IMR-90 (cell line): ENCODE results near the gene RGS13. TPM values are rescaled to one million over a fixed set of nuclear protein-coding genes. Genes with fewer than 3 reads are reported as not detected.

Experiments used
- ATAC-seq: fragments of 200-7000 bp; cut with Tn5 transposase; 2 replicates; pipeline ENCODE4 v1.9.1; 2020; ENCODE audit warnings: low read depth, mild to moderate bottlenecking, moderate library complexity
- BruUV-seq: library from RNA; stranded (reverse); fragments of 400-500 nt; replicated peaks from 2 replicates; lab custom pipeline; 2021; lab: Mats Ljungman, UMichigan
- CTCF ChIA-PET: fragments of 300-600 bp; formaldehyde crosslinking; extraction: SDS; loops from one replicate; lab custom pipeline; 2021; ENCODE audit warnings: antibody characterized with exemption; lab: Yijun Ruan, JAX
- POLR2A ChIA-PET: fragments of 300-600 bp; sonication (Branson Sonifier 250); formaldehyde crosslinking; loops from one replicate; lab custom pipeline; 2022; ENCODE audit warnings: antibody characterized with exemption; ENCODE audit not compliant: unreplicated experiment; lab: Charles Lee
- DNase-seq: peaks from one replicate; pipeline ENCODE4 v3.0.0; 2013
- H2AFZ ChIP-seq: replicated peaks from 2 replicates; pipeline ENCODE3; 2013; ENCODE audit warnings: low read length, mild to moderate bottlenecking; ENCODE audit not compliant: poor library complexity
- H2AK5ac ChIP-seq: 2 replicates; pipeline ENCODE4 v1.6.1; 2013; ENCODE audit warnings: low read depth, low read length, inconsistent platforms
- H2AK9ac ChIP-seq: replicated peaks from 2 replicates; pipeline ENCODE3; 2013; ENCODE audit warnings: mild to moderate bottlenecking, low read depth, low read length, moderate library complexity; ENCODE audit not compliant: poor library complexity
- H2BK120ac ChIP-seq: 2 replicates; pipeline ENCODE4 v1.6.1; 2013; ENCODE audit warnings: low read depth, low read length, inconsistent platforms
- H2BK15ac ChIP-seq: 3 replicates; pipeline ENCODE4 v1.6.1; 2013; ENCODE audit warnings: low read depth, low read length, inconsistent platforms
- H2BK20ac ChIP-seq: 2 replicates; pipeline ENCODE4 v1.6.1; 2013; ENCODE audit warnings: low read depth, mild to moderate bottlenecking, inconsistent platforms, low read length, moderate library complexity
- H2BK5ac ChIP-seq: 2 replicates; pipeline ENCODE4 v1.6.1; 2013; ENCODE audit warnings: mild to moderate bottlenecking, low read depth, low read length, inconsistent platforms; ENCODE audit not compliant: poor library complexity, severe bottlenecking
- H3K14ac ChIP-seq: replicated peaks from 2 replicates; pipeline ENCODE4 v1.6.1; 2013; ENCODE audit warnings: low read depth, low read length, inconsistent platforms
- H3K18ac ChIP-seq: 2 replicates; pipeline ENCODE4 v1.6.1; 2013; ENCODE audit warnings: low read depth, low read length, control low read depth
- H3K23ac ChIP-seq: 2 replicates; pipeline ENCODE4 v1.6.1; 2013; ENCODE audit warnings: low read depth, low read length, inconsistent platforms
- H3K27ac ChIP-seq: 2 replicates; pipeline ENCODE4 v1.5.1; 2013; ENCODE audit warnings: mild to moderate bottlenecking, control low read depth, low read length; ENCODE audit not compliant: insufficient read depth
- H3K27me3 ChIP-seq: 2 replicates; pipeline ENCODE4 v1.6.1; 2013; ENCODE audit warnings: low read length; ENCODE audit not compliant: control insufficient read depth, insufficient read depth
- H3K36me3 ChIP-seq: 2 replicates; pipeline ENCODE4 v1.6.1; 2013; ENCODE audit warnings: low read length, mixed read lengths; ENCODE audit not compliant: control insufficient read depth, insufficient read depth
- H3K4ac ChIP-seq: 2 replicates; pipeline ENCODE4 v1.6.1; 2013; ENCODE audit warnings: low read depth, low read length, inconsistent platforms
- H3K4me1 ChIP-seq: 2 replicates; pipeline ENCODE4 v1.6.1; 2013; ENCODE audit warnings: low read length, mixed read lengths; ENCODE audit not compliant: control insufficient read depth, insufficient read depth
- H3K4me2 ChIP-seq: 2 replicates; pipeline ENCODE4 v1.6.1; 2013; ENCODE audit warnings: low read depth, mild to moderate bottlenecking, control low read depth, low read length, moderate library complexity
- H3K4me3 ChIP-seq: 2 replicates; pipeline ENCODE4 v1.5.1; 2013; ENCODE audit warnings: low read depth, mild to moderate bottlenecking, control low read depth, low read length, moderate library complexity; ENCODE audit not compliant: insufficient read depth
- H3K56ac ChIP-seq: 2 replicates; pipeline ENCODE4 v1.6.1; 2013; ENCODE audit warnings: low read length, inconsistent platforms; ENCODE audit not compliant: insufficient read depth; ENCODE audit errors: extremely low read depth
- H3K79me1 ChIP-seq, 2 experiments: 2 replicates each; pipeline ENCODE4 v1.6.1; 2013; ENCODE audit warnings: low read length in 2 of 2, inconsistent platforms in 1 of 2, low read depth in 1 of 2
- H3K9ac ChIP-seq: 2 replicates; pipeline ENCODE4 v1.6.1; 2013; ENCODE audit warnings: low read depth, low read length, control low read depth
- H3K9me1 ChIP-seq: 2 replicates; pipeline ENCODE4 v1.6.1; 2013; ENCODE audit warnings: low read length, inconsistent platforms; ENCODE audit not compliant: insufficient read depth
- H3K9me3 ChIP-seq: 2 replicates; pipeline ENCODE4 v1.6.1; 2013; ENCODE audit warnings: low read length; ENCODE audit not compliant: control insufficient read depth, insufficient read depth
- H4K20me1 ChIP-seq: 2 replicates; pipeline ENCODE4 v1.6.1; 2013; ENCODE audit warnings: low read length, inconsistent platforms; ENCODE audit not compliant: insufficient read depth
- H4K5ac ChIP-seq: 2 replicates; pipeline ENCODE4 v1.6.1; 2013; ENCODE audit warnings: mild to moderate bottlenecking, low read depth, low read length, control low read depth
- H4K8ac ChIP-seq, 2 experiments: 2 replicates each; pipeline ENCODE4 v1.6.1; 2013; ENCODE audit warnings: low read depth in 2 of 2, low read length in 2 of 2, control low read depth in 1 of 2, inconsistent platforms in 1 of 2
- H4K91ac ChIP-seq: 2 replicates; pipeline ENCODE4 v1.6.1; 2013; ENCODE audit warnings: low read depth, low read length, inconsistent platforms; ENCODE audit not compliant: insufficient read depth
- CHD1 ChIP-seq: IDR thresholded peaks from 2 replicates; pipeline ENCODE4 v1.6.1; 2012; ENCODE audit warnings: low read depth, low read length, improper control_type of control experiment
- FOS ChIP-seq: fragments of 150-350 bp; IDR thresholded peaks from 2 replicates; pipeline ENCODE4 v1.6.1; 2016; ENCODE audit warnings: low read depth, low read length
- MAFK ChIP-seq: IDR thresholded peaks from 2 replicates; pipeline ENCODE4 v1.6.1; 2012; ENCODE audit warnings: low read depth, low read length, improper control_type of control experiment
- MAZ ChIP-seq: IDR thresholded peaks from 2 replicates; pipeline ENCODE4 v1.6.1; 2012; ENCODE audit warnings: low read depth, mild to moderate bottlenecking, low read length, improper control_type of control experiment, moderate library complexity, borderline replicate concordance
- NFE2L2 ChIP-seq: fragments of 150-350 bp; IDR thresholded peaks from 2 replicates; pipeline ENCODE4 v1.6.1; 2016; ENCODE audit warnings: low read depth, mild to moderate bottlenecking, low read length
- RAD21 ChIP-seq: IDR thresholded peaks from 2 replicates; pipeline ENCODE4 v1.6.1; 2012; ENCODE audit warnings: low read length, improper control_type of control experiment
- RCOR1 ChIP-seq: IDR thresholded peaks from 2 replicates; pipeline ENCODE4 v1.6.1; 2012; ENCODE audit warnings: mild to moderate bottlenecking, low read length, improper control_type of control experiment; ENCODE audit not compliant: insufficient replicate concordance
- USF2 ChIP-seq: fragments of 150-350 bp; IDR thresholded peaks from 2 replicates; pipeline ENCODE4 v1.6.1; 2017; ENCODE audit warnings: mild to moderate bottlenecking, antibody characterized with exemption, low read length, low read depth
- dilution Hi-C: fragments of 300-500 bp; cut with HindIII; formaldehyde crosslinking; loops from one replicate; pipeline ENCODE4 v1.14.3; 2018; ENCODE audit warnings: low sequenced_read_pairs; ENCODE audit not compliant: unreplicated experiment
- in situ Hi-C: fragments of 300-500 bp; cut with MboI; formaldehyde crosslinking; loops from 3 replicates; pipeline ENCODE4 v1.14.3; 2019; ENCODE audit warnings: low sequenced_read_pairs, inconsistent platforms, mixed read lengths
- intact Hi-C: fragments of 100-400 bp; cut with micrococcal nuclease; formaldehyde crosslinking; loops from 2 replicates; pipeline ENCODE4 v1.10.0; 2022
- polyA plus RNA-seq, 3 experiments: library from polyadenylated mRNA; depleted of rRNA; stranded (reverse); fragments of >200 nt; gene quantifications; 2 replicates each; pipeline ENCODE4 v1.2.3, GENCODE V29; 2012; ENCODE audit warnings: low replicate concordance in 1 of 3
- total RNA-seq: library from RNA; depleted of rRNA; stranded (reverse); fragments of >200 nt; gene quantifications from 2 replicates; pipeline ENCODE4 v1.2.3, GENCODE V29; 2012
- TF ChIP-seq, protein P1 (sequence below): fragments of 150-350 bp; IDR thresholded peaks from 2 replicates; pipeline ENCODE4 v1.6.1; 2016; ENCODE audit warnings: low read depth, mild to moderate bottlenecking, low read length, moderate library complexity, borderline replicate concordance

The RGS13 gene
- total and polyA plus RNA-seq, 2 of the 4 experiments (the other 2 are of a cell fraction): not detected

GRCh38 chr1:192631749-192632148, 4.2 kb upstream of the RGS13 start:
- Histone ChIP-seq H3K23ac (no peak overlapping the region), H3K4me1 (peaks cover 4% of the 10 kb centered on the region), H3K9me3 (no peaks in the 10 kb centered on the region), H3K27me3 (no peaks in the 10 kb centered on the region), H3K14ac (no peak overlapping the region), H4K5ac (no peak overlapping the region), H3K36me3 (no peaks in the 10 kb centered on the region), H2AK9ac (no peak overlapping the region), H3K4ac (no peak overlapping the region), H3K27ac (no peak overlapping the region), H4K20me1 (no peaks in the 10 kb centered on the region), H3K79me1 (no peaks in the 10 kb centered on the region), H2BK20ac (no peak overlapping the region), H4K8ac (no peak overlapping the region), H2BK120ac (no peak overlapping the region), H3K9me1 (peaks cover 3% of the 10 kb centered on the region; the same call in 1 of the 2 replicates), H3K4me3 (no peak overlapping the region), H3K56ac (no peak overlapping the region), H2AK5ac (no peak overlapping the region), H4K91ac (no peak overlapping the region), H2BK15ac (no peak overlapping the region), H2BK5ac (no peak overlapping the region), H3K18ac (no peak overlapping the region), H2AFZ (no peak overlapping the region), H3K4me2 (no peak overlapping the region), H3K9ac (no peak overlapping the region)
- dilution Hi-C loops: no loop called here
- intact Hi-C loops: no loop called here
- ATAC-seq: no peak
- in situ Hi-C loops: no loop called here
- TF ChIP-seq USF2 (no peak), CHD1 (no peak), MAZ (no peak), NFE2L2 (no peak), RCOR1 (no peak), FOS (no peak), MAFK (no peak), RAD21 (no peak)
- TF ChIP-seq, protein P1, sequence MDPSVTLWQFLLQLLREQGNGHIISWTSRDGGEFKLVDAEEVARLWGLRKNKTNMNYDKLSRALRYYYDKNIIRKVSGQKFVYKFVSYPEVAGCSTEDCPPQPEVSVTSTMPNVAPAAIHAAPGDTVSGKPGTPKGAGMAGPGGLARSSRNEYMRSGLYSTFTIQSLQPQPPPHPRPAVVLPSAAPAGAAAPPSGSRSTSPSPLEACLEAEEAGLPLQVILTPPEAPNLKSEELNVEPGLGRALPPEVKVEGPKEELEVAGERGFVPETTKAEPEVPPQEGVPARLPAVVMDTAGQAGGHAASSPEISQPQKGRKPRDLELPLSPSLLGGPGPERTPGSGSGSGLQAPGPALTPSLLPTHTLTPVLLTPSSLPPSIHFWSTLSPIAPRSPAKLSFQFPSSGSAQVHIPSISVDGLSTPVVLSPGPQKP: no peak
- ChIA-PET CTCF (no interaction called here), POLR2A (no interaction called here)
- no peak for DNase-seq
- no TSS peak for BruUV-seq
